NCI-H510A treated with DMSO at 0.1 percent for 48 hours (cell line): ENCODE measurements around the gene OTOF.

Experiments
- DNase-seq: peaks from one replicate; lab custom pipeline; 2025; lab: John Stamatoyannopoulos, UW

The OTOF gene

GRCh38 chr2:26407526-26407925, 70.4 kb downstream of the OTOF start:
- no peak for DNase-seq
